IPS DF 6.9 (cell line): ENCODE results near the gene PSMC1.

Experiments used
- DNase-seq: peaks from one replicate; pipeline ENCODE4 v3.0.0-alpha.2; 2013; ENCODE audit warnings: low read depth, low spot score
- H3K27ac ChIP-seq: one replicate; pipeline ENCODE4 v1.5.1; 2013; ENCODE audit warnings: low read length, control low read depth
- H3K27me3 ChIP-seq: 2 replicates; pipeline ENCODE4 v1.6.1; 2013; ENCODE audit warnings: mild to moderate bottlenecking, low read length; ENCODE audit not compliant: control insufficient read depth, insufficient read depth
- H3K36me3 ChIP-seq: 2 replicates; pipeline ENCODE4 v1.6.1; 2013; ENCODE audit warnings: low read length; ENCODE audit not compliant: control insufficient read depth, insufficient read depth
- H3K4me1 ChIP-seq: 2 replicates; pipeline ENCODE4 v1.6.1; 2013; ENCODE audit warnings: low read length; ENCODE audit not compliant: control insufficient read depth, insufficient read depth
- H3K4me3 ChIP-seq: 2 replicates; pipeline ENCODE4 v1.5.1; 2013; ENCODE audit warnings: mild to moderate bottlenecking, low read length
- H3K9me3 ChIP-seq: 2 replicates; pipeline ENCODE4 v1.6.1; 2013; ENCODE audit warnings: low read length, inconsistent platforms; ENCODE audit not compliant: control insufficient read depth, insufficient read depth
- WGBS: extraction: QIAGEN DNeasy Blood & Tissue Kit; methylation state at CpG from one replicate; pipeline ENCODE4 v1.1.7; 2013; ENCODE audit warnings: mixed read lengths, missing lambda C conversion rate; ENCODE audit not compliant: insufficient read length, insufficient coverage; 5-methylcytosine and 5-hydroxymethylcytosine counted together

Gene PSMC1

GRCh38 chr14:90275820-90276219 lies 19.5 kb downstream of the PSMC1 start:
- Histone ChIP-seq H3K36me3 (peaks cover 7% of the 10 kb centered on the region; the same call in 1 of the 2 replicates), H3K27ac (no peak overlapping the region)
- no CpG with 5 or more reads among the region's 8 CpGs for WGBS

GRCh38 chr14:90276646-90277367 lies 20.5 kb downstream of the PSMC1 start:
- Histone ChIP-seq H3K4me1 (no peaks in the 10 kb centered on the region; the same call in 1 of the 2 replicates), H3K9me3 (no peaks in the 10 kb centered on the region), H3K4me3 (no peak overlapping the region), H3K36me3 (peaks cover 7% of the 10 kb centered on the region; the same call in 1 of the 2 replicates), H3K27me3 (no peaks in the 10 kb centered on the region), H3K27ac (no peak overlapping the region)
- no CpG with 5 or more reads among the region's 18 CpGs for WGBS
- DNase-seq, result no peak

More at GRCh38 chr14:90275820-90276219, 19.5 kb downstream of the PSMC1 start:
- Histone ChIP-seq H3K27me3 (no peaks in the 10 kb centered on the region), H3K4me1 (no peaks in the 10 kb centered on the region; the same call in 1 of the 2 replicates), H3K9me3 (no peaks in the 10 kb centered on the region), H3K4me3 (no peak overlapping the region)
- no peak for DNase-seq

GRCh38 chr14:90277581-90278198 lies 21.3 kb downstream of the PSMC1 start:
- Histone ChIP-seq H3K4me1 (no peaks in the 10 kb centered on the region; the same call in 1 of the 2 replicates), H3K4me3 (no peak overlapping the region), H3K9me3 (no peaks in the 10 kb centered on the region), H3K27ac (no peak overlapping the region), H3K27me3 (no peaks in the 10 kb centered on the region), H3K36me3 (0 out of 2 replicates have a peak, but pooled peaks cover 4% of the 10 kb centered on the region)
- no peak for DNase-seq
- WGBS, result no CpG with 5 or more reads among the region's 24 CpGs

GRCh38 chr14:90278199-90279175 lies 22.1 kb downstream of the PSMC1 start:
- H3K36me3 ChIP-seq, result 0 out of 2 replicates have a peak, but pooled peaks cover 4% of the 10 kb centered on the region
- H3K4me1 ChIP-seq, result no peaks in the 10 kb centered on the region; the same call in 1 of the 2 replicates
- H3K27ac ChIP-seq, result no peak overlapping the region
- DNase-seq, result no peak
- WGBS, result no CpG with 5 or more reads among the region's 35 CpGs
- no peaks in the 10 kb centered on the region for H3K27me3 ChIP-seq
- H3K9me3 ChIP-seq, result no peaks in the 10 kb centered on the region
- no peak overlapping the region for H3K4me3 ChIP-seq

- no peak overlapping the region for H3K4me3 ChIP-seq
- DNase-seq, result no peak
- no peaks in the 10 kb centered on the region for H3K9me3 ChIP-seq
- H3K4me1 ChIP-seq, result no peaks in the 10 kb centered on the region; the same call in 1 of the 2 replicates
- H3K27me3 ChIP-seq, result no peaks in the 10 kb centered on the region
- WGBS, result no CpG with 5 or more reads among the region's 7 CpGs
- H3K36me3 ChIP-seq, result 0 out of 2 replicates have a peak, but pooled peaks cover 2% of the 10 kb centered on the region
- no peak overlapping the region for H3K27ac ChIP-seq
Observed at GRCh38 chr14:90280096-90280495, 23.7 kb downstream of the PSMC1 start.

- Histone ChIP-seq H3K27me3 (no peaks in the 10 kb centered on the region), H3K9me3 (no peaks in the 10 kb centered on the region), H3K27ac (no peak overlapping the region), H3K4me3 (no peak overlapping the region), H3K4me1 (no peaks in the 10 kb centered on the region; the same call in 1 of the 2 replicates), H3K36me3 (peaks cover 2% of the 10 kb centered on the region; the same call in 1 of the 2 replicates)
- WGBS, result no CpG with 5 or more reads among the region's 8 CpGs
- DNase-seq, result no peak
Observed at GRCh38 chr14:90281261-90281660, 24.9 kb downstream of the PSMC1 start.

- no peak overlapping the region for H3K4me3 ChIP-seq
- DNase-seq, result no peak
- H3K36me3 ChIP-seq, result peaks cover 2% of the 10 kb centered on the region; the same call in 1 of the 2 replicates
- H3K4me1 ChIP-seq, result no peaks in the 10 kb centered on the region; the same call in 1 of the 2 replicates
- no peaks in the 10 kb centered on the region for H3K27me3 ChIP-seq
- no peak overlapping the region for H3K27ac ChIP-seq
- H3K9me3 ChIP-seq, result no peaks in the 10 kb centered on the region
Observed at GRCh38 chr14:90281756-90282155, 25.4 kb downstream of the PSMC1 start.

- H3K36me3 ChIP-seq, result peaks cover 8% of the 10 kb centered on the region; the same call in 1 of the 2 replicates
- WGBS, result no CpG with 5 or more reads among the region's 14 CpGs
- DNase-seq, result no peak
Observed at GRCh38 chr14:90287791-90288190, 31.4 kb downstream of the PSMC1 start.

GRCh38 chr14:90288651-90289355 lies 32.5 kb downstream of the PSMC1 start:
- H3K9me3 ChIP-seq, result no peaks in the 10 kb centered on the region
- H3K4me1 ChIP-seq, result no peaks in the 10 kb centered on the region
- DNase-seq, result no peak
- H3K27ac ChIP-seq, result no peak overlapping the region
- H3K4me3 ChIP-seq, result no peak overlapping the region
- H3K36me3 ChIP-seq, result peaks cover 8% of the 10 kb centered on the region; the same call in 1 of the 2 replicates
- H3K27me3 ChIP-seq, result no peaks in the 10 kb centered on the region
- no CpG with 5 or more reads among the region's 12 CpGs for WGBS

More at GRCh38 chr14:90287791-90288190, 31.4 kb downstream of the PSMC1 start:
- H3K27me3 ChIP-seq, result no peaks in the 10 kb centered on the region
- no peaks in the 10 kb centered on the region for H3K9me3 ChIP-seq
- H3K27ac ChIP-seq, result no peak overlapping the region
- H3K4me3 ChIP-seq, result no peak overlapping the region
- no peaks in the 10 kb centered on the region for H3K4me1 ChIP-seq
